Right atrium auricular region (tissue), 2 donors: ENCODE results near the gene PHACTR1. TPM values are rescaled to one million over a fixed set of nuclear protein-coding genes. Genes with fewer than 3 reads are reported as not detected.

Source experiments
- DNase-seq: peaks from one replicate; pipeline ENCODE4 v3.0.0-alpha.2; 2019; ENCODE audit warnings: low spot score
- H3K27ac ChIP-seq, 2 donors: fragments of 200-600 bp; sonication (generic); 1 replicate in 1 of 2; 2 replicates in 1 of 2; pipeline ENCODE4 v1.5.1; 2016 to 2019
- H3K27me3 ChIP-seq, 2 donors: fragments of 200-600 bp; sonication (generic); one replicate each; pipeline versions ENCODE4 v1.5.1 to v1.6.0; 2017 to 2019
- H3K36me3 ChIP-seq: fragments of 200-600 bp; sonication (generic); one replicate; pipeline ENCODE4 v1.5.1; 2016
- H3K4me1 ChIP-seq, 2 donors: fragments of 200-600 bp; sonication (generic); one replicate each; pipeline versions ENCODE4 v1.5.1 to v1.6.0; 2017 to 2019
- H3K4me3 ChIP-seq, 2 donors: fragments of 200-600 bp; sonication (generic); 1 replicate in 1 of 2; 2 replicates in 1 of 2; pipeline ENCODE4 v1.5.1; 2017 to 2019; ENCODE audit warnings: mild to moderate bottlenecking in 1 of 2, moderate library complexity in 1 of 2
- H3K9me3 ChIP-seq, 2 donors: fragments of 200-600 bp; sonication (generic); one replicate each; pipeline ENCODE4 v1.5.1; 2019
- total RNA-seq, 2 donors: library from RNA; depleted of rRNA; stranded (reverse); fragments of >200 nt; gene quantifications; one replicate each; pipeline ENCODE4 v1.1.0, GENCODE V29; 2016
- TF ChIP-seq, protein P1 (sequence below), 2 donors: fragments of 200-600 bp; sonication (generic); IDR thresholded peaks; one replicate each; pipeline ENCODE4 v1.5.1; 2019; ENCODE audit warnings: antibody characterized with exemption in 2 of 2

The PHACTR1 gene
- total RNA-seq, 2 donors from 2014 or later = 19.1 to 46.0 TPM

DNA sequence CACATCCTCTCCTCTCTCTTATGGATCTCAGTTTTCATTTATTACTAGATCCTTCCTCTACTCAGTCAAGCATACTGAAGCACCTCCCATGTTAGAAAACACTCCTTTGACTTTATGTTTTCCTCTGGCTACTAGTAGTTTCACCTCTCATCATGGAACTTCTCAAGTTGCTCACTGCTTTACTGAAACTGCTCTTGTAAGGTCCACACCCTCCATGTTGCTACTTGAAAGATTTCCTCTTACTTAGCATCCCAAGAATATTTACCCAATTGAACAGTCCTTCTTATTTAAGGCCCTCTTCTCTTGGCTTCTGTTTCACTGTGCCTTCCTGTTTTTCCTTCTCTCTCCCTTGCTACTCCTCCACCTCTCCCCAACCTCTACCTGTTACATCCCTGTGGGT, 381.4 kb downstream of the PHACTR1 start:
- Histone ChIP-seq H3K27ac (no peak overlapping the region), H3K9me3 (no peaks in the 10 kb centered on the region), H3K27me3 (no peaks in the 10 kb centered on the region), H3K4me3 (no peak overlapping the region), H3K4me1 (peaks cover 0 to 20% of the 10 kb centered on the region in 2 donors), H3K36me3 (no peaks in the 10 kb centered on the region)
- TF ChIP-seq, protein P1, sequence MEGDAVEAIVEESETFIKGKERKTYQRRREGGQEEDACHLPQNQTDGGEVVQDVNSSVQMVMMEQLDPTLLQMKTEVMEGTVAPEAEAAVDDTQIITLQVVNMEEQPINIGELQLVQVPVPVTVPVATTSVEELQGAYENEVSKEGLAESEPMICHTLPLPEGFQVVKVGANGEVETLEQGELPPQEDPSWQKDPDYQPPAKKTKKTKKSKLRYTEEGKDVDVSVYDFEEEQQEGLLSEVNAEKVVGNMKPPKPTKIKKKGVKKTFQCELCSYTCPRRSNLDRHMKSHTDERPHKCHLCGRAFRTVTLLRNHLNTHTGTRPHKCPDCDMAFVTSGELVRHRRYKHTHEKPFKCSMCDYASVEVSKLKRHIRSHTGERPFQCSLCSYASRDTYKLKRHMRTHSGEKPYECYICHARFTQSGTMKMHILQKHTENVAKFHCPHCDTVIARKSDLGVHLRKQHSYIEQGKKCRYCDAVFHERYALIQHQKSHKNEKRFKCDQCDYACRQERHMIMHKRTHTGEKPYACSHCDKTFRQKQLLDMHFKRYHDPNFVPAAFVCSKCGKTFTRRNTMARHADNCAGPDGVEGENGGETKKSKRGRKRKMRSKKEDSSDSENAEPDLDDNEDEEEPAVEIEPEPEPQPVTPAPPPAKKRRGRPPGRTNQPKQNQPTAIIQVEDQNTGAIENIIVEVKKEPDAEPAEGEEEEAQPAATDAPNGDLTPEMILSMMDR (IDR thresholded peaks at IDR 0.05) = no peak
- DNase-seq = no peak

DNA sequence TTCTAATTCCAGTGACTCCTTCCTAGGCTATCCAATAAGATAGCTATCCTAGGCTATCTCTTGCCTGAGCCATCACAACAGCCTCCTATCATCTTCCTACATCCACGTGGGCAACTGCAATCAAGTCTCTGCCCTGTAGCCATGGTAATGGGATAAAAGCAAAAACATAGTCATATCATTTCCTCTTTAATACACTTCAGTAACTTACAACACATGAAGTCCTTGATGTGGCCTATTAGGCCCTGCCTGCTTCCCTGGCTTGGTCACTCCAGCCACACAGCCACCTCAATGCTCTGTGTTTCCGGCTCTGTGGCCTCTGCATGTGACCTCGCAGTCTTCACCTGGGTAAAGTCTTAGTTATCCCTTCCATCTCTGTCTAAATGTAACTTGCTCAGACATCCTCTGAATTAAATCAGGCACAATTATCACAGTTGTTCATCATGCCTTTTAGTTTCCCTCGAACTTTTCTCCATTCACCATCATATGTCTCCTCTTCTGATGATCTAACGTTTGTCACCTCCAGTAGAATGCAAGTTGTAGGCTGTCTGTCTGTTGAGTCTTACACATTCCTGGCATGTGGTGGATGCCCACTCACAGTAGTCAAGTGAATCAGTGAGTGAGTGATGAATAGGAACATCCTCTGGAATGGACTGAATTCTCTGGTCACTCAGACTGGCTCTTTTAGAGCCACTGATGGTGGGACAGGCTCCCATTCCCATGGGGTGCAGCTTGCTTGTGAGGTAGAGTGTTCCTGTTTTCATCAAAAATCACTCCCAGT, 382.4 kb downstream of the PHACTR1 start:
- no peak overlapping the region for H3K27ac ChIP-seq

DNA sequence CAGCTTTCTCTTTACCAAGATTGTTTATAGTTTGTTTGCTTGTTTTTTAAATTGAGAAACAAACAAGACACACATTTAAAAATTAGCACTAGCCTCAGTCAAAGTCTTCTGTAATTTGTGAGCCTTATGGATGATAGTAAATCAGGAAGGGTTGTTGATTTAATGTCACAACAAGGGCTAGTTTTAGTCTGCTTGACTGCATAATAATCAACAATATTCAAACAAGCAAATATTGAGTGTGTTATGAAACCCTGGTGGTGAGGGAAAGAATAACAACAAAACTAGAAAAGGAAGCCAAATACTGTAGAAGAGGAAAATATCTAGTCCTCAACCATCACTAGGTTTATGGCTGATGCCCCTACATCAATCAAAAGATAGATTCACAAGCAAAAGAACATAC, 383.2 kb downstream of the PHACTR1 start:
- Histone ChIP-seq H3K36me3 (no peaks in the 10 kb centered on the region), H3K4me1 (peaks cover 0 to 20% of the 10 kb centered on the region in 2 donors), H3K27ac (no peak overlapping the region), H3K9me3 (no peaks in the 10 kb centered on the region), H3K27me3 (no peaks in the 10 kb centered on the region), H3K4me3 (no peak overlapping the region)
- DNase-seq = no peak
- TF ChIP-seq, protein P1 (IDR thresholded peaks at IDR 0.05) = peak in 1 of 2 donors; percentile 28

More for the DNA sequence above, 382.4 kb downstream of the PHACTR1 start:
- H3K27me3 ChIP-seq = no peaks in the 10 kb centered on the region
- peaks cover 0 to 20% of the 10 kb centered on the region in 2 donors for H3K4me1 ChIP-seq
- TF ChIP-seq, protein P1 (IDR thresholded peaks at IDR 0.05) = no peak
- DNase-seq = no peak
- H3K9me3 ChIP-seq = no peaks in the 10 kb centered on the region
- H3K4me3 ChIP-seq = no peak overlapping the region
- no peaks in the 10 kb centered on the region for H3K36me3 ChIP-seq

DNA sequence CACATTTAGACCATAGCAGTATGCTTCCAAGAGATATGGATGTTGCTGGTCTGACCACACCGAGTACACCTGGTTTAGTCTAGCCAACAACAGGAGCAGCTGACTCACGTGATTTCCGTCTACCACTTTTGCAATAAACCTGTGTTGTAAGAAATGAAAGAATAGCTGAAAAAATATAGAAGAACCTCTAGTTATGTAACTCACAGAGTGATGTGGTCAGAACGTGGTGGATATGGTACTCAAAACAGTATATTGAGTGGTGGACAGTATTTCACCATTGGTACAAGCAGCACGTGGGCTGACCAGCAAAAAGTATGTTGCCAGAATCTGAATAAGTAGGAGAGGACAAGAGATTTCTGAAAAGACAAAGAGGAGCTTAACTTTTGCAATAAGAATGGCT, 384.8 kb downstream of the PHACTR1 start:
- DNase-seq = no peak
- Histone ChIP-seq H3K9me3 (no peaks in the 10 kb centered on the region), H3K36me3 (no peaks in the 10 kb centered on the region), H3K27me3 (no peaks in the 10 kb centered on the region), H3K4me3 (no peak overlapping the region), H3K27ac (no peak overlapping the region), H3K4me1 (peaks cover 0 to 17% of the 10 kb centered on the region in 2 donors)
- TF ChIP-seq, protein P1 (IDR thresholded peaks at IDR 0.05) = no peak

DNA sequence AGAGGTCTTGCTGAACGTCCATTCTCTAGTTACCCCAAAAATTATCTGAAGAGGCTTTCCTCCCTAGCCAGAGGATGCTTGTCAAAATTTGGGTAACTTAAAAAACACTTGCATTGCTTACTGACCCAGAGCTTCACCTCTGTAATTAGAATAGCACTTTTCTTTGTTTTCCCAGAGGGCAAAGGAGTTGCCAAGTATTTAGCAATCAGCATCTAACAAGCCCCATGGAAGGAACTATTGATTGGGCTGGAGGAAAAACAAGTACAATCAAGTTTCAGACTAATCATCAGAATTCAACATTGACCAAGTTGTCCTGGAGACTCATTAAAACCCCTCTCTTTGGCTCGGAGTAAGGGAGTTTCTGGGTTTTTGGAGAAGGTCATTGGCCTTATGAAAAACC, 385.4 kb downstream of the PHACTR1 start:
- H3K27ac ChIP-seq = no peak overlapping the region
- DNase-seq = no peak
- H3K27me3 ChIP-seq = no peaks in the 10 kb centered on the region
- H3K9me3 ChIP-seq = no peaks in the 10 kb centered on the region
- peaks cover 0 to 12% of the 10 kb centered on the region in 2 donors for H3K4me1 ChIP-seq
- no peaks in the 10 kb centered on the region for H3K36me3 ChIP-seq
- no peak overlapping the region for H3K4me3 ChIP-seq
- TF ChIP-seq, protein P1 (IDR thresholded peaks at IDR 0.05) = no peak
